H9 (cell line): ENCODE measurements around the gene PJA2. TPM values are rescaled to one million over a fixed set of nuclear protein-coding genes. Genes with fewer than 3 reads are reported as not detected.

Experiments used
- DNase-seq: peaks from one replicate; pipeline ENCODE4 v3.0.0-alpha.2; 2017
- H2AFZ ChIP-seq: one replicate; pipeline ENCODE4 v1.6.1; 2013; ENCODE audit warnings: mild to moderate bottlenecking, low read length, control low read depth, moderate library complexity
- H2AK5ac ChIP-seq: 2 replicates; pipeline ENCODE4 v1.6.1; 2013; ENCODE audit warnings: low read length, control low read depth, mixed read lengths; ENCODE audit not compliant: insufficient read length
- H2BK120ac ChIP-seq: one replicate; pipeline ENCODE4 v1.6.1; 2013; ENCODE audit warnings: low read depth, mild to moderate bottlenecking, low read length, control low read depth, inconsistent platforms; ENCODE audit not compliant: poor library complexity, severe bottlenecking
- H2BK12ac ChIP-seq: 2 replicates; pipeline ENCODE4 v1.6.1; 2013; ENCODE audit warnings: low read length, control low read depth, mixed read lengths, low read depth; ENCODE audit not compliant: insufficient read length
- H2BK15ac ChIP-seq: 2 replicates; pipeline ENCODE4 v1.6.1; 2013; ENCODE audit warnings: low read depth, low read length, control low read depth
- H2BK20ac ChIP-seq: one replicate; pipeline ENCODE4 v1.6.1; 2013; ENCODE audit warnings: low read depth, mild to moderate bottlenecking, low read length, control low read depth, inconsistent platforms; ENCODE audit not compliant: poor library complexity, severe bottlenecking
- H2BK5ac ChIP-seq: 2 replicates; pipeline ENCODE4 v1.6.1; 2013; ENCODE audit warnings: low read length, control low read depth, mixed read lengths; ENCODE audit not compliant: insufficient read length
- H3K14ac ChIP-seq: 2 replicates; pipeline ENCODE4 v1.6.1; 2013; ENCODE audit warnings: low read length, control low read depth; ENCODE audit not compliant: insufficient read depth
- H3K18ac ChIP-seq: 2 replicates; pipeline ENCODE4 v1.6.1; 2013; ENCODE audit warnings: low read depth, mild to moderate bottlenecking, mixed read lengths, low read length, control low read depth; ENCODE audit not compliant: insufficient read length
- H3K23ac ChIP-seq: 2 replicates; pipeline ENCODE4 v1.6.1; 2013; ENCODE audit warnings: low read length, control low read depth, mixed read lengths, low read depth; ENCODE audit not compliant: insufficient read length
- H3K23me2 ChIP-seq: 2 replicates; pipeline ENCODE4 v1.6.1; 2013; ENCODE audit warnings: low read depth, mild to moderate bottlenecking, mixed read lengths, low read length, control low read depth; ENCODE audit not compliant: insufficient read length, poor library complexity, severe bottlenecking
- H3K27ac ChIP-seq: 2 replicates; pipeline ENCODE4 v1.5.1; 2013; ENCODE audit warnings: low read length, control low read depth, mixed read lengths, low read depth; ENCODE audit not compliant: insufficient read length
- H3K27me3 ChIP-seq: 2 replicates; pipeline ENCODE4 v1.6.1; 2013; ENCODE audit warnings: low read length, control low read depth, inconsistent platforms; ENCODE audit not compliant: insufficient read depth
- H3K4ac ChIP-seq: 2 replicates; pipeline ENCODE4 v1.6.1; 2013; ENCODE audit warnings: low read depth, mild to moderate bottlenecking, control low read depth, inconsistent platforms, low read length, moderate library complexity
- H3K4me1 ChIP-seq: 2 replicates; pipeline ENCODE4 v1.6.1; 2013; ENCODE audit warnings: low read length, control low read depth, inconsistent platforms; ENCODE audit not compliant: insufficient read depth
- H3K4me2 ChIP-seq: 2 replicates; pipeline ENCODE4 v1.6.1; 2013; ENCODE audit warnings: low read length, control low read depth, mixed read lengths; ENCODE audit not compliant: insufficient read length, insufficient read depth
- H3K56ac ChIP-seq: 2 replicates; pipeline ENCODE4 v1.6.1; 2013; ENCODE audit warnings: low read depth, mild to moderate bottlenecking, mixed read lengths, low read length, control low read depth; ENCODE audit not compliant: insufficient read length
- H3K79me1 ChIP-seq: 2 replicates; pipeline ENCODE4 v1.6.1; 2013; ENCODE audit warnings: low read depth, mild to moderate bottlenecking, moderate library complexity, low read length, control low read depth, inconsistent platforms; ENCODE audit not compliant: insufficient read depth, poor library complexity, severe bottlenecking
- H3K79me2 ChIP-seq: 2 replicates; pipeline ENCODE4 v1.6.1; 2013; ENCODE audit warnings: low read length, control low read depth, inconsistent platforms; ENCODE audit not compliant: insufficient read depth
- H3K9ac ChIP-seq: 2 replicates; pipeline ENCODE4 v1.6.1; 2013; ENCODE audit warnings: low read length, control low read depth, mixed read lengths; ENCODE audit not compliant: insufficient read length; ENCODE audit errors: extremely low read depth
- H3K9me3 ChIP-seq: one replicate; pipeline ENCODE4 v1.6.1; 2013; ENCODE audit warnings: low read depth, low read length, inconsistent platforms; ENCODE audit not compliant: control insufficient read depth
- H3T11ph ChIP-seq: one replicate; pipeline ENCODE4 v1.6.1; 2013; ENCODE audit warnings: mild to moderate bottlenecking, low read length, control low read depth, inconsistent platforms
- H4K20me1 ChIP-seq: one replicate; pipeline ENCODE4 v1.6.1; 2013; ENCODE audit not compliant: control insufficient read depth, insufficient read length, insufficient read depth
- H4K5ac ChIP-seq: 2 replicates; pipeline ENCODE4 v1.6.1; 2013; ENCODE audit warnings: low read depth, mild to moderate bottlenecking, mixed read lengths, low read length, control low read depth; ENCODE audit not compliant: insufficient read length
- H4K8ac ChIP-seq: replicated peaks from 2 replicates; pipeline ENCODE4 v1.6.1; 2013; ENCODE audit warnings: low read length, control low read depth, mixed read lengths, low read depth; ENCODE audit not compliant: insufficient read length
- H4K91ac ChIP-seq: 2 replicates; pipeline ENCODE4 v1.6.1; 2013; ENCODE audit warnings: low read depth, mild to moderate bottlenecking, moderate library complexity, mixed read lengths, low read length, control low read depth; ENCODE audit not compliant: insufficient read length
- H3K27ac Mint-ChIP-seq, 3 experiments: 2 replicates in 2 of 3; 3 replicates in 1 of 3; pipeline ENCODE4 v1.8.0; 2020 to 2021; ENCODE audit warnings: mixed read lengths in 3 of 3, mild to moderate bottlenecking in 1 of 3, moderate library complexity in 1 of 3
- H3K27me3 Mint-ChIP-seq: 2 replicates; pipeline ENCODE4 v1.8.0; 2021; ENCODE audit warnings: low read depth, mild to moderate bottlenecking, moderate library complexity, mixed read lengths
- H3K36me3 Mint-ChIP-seq, 3 experiments: 2 replicates in 2 of 3; 3 replicates in 1 of 3; pipeline ENCODE4 v1.8.0; 2020 to 2021; ENCODE audit warnings: low read depth in 3 of 3, mixed read lengths in 3 of 3; ENCODE audit not compliant: insufficient read depth in 1 of 3
- H3K4me1 Mint-ChIP-seq, 2 experiments: 2 replicates each; pipeline ENCODE4 v1.8.0; 2020; ENCODE audit warnings: mixed read lengths in 2 of 2
- H3K4me3 Mint-ChIP-seq, 2 experiments: 2 replicates in 1 of 2; 3 replicates in 1 of 2; pipeline ENCODE4 v1.8.0; 2020 to 2021; ENCODE audit warnings: mild to moderate bottlenecking in 2 of 2, mixed read lengths in 2 of 2, moderate library complexity in 1 of 2
- H3K9me3 Mint-ChIP-seq, 2 experiments: 2 replicates in 1 of 2; 3 replicates in 1 of 2; pipeline ENCODE4 v1.8.0; 2020; ENCODE audit warnings: mild to moderate bottlenecking in 2 of 2, mixed read lengths in 2 of 2, moderate library complexity in 1 of 2
- WGBS: extraction: QIAGEN DNeasy Blood & Tissue Kit; methylation state at CpG from one replicate; pipeline ENCODE4 v1.1.7; 2013; ENCODE audit warnings: missing lambda C conversion rate, low lambda C conversion rate, mixed read lengths; ENCODE audit not compliant: insufficient read length; ENCODE audit errors: extremely low coverage; 5-methylcytosine and 5-hydroxymethylcytosine counted together
- total RNA-seq: library from RNA; stranded (reverse); gene quantifications from 2 replicates; pipeline ENCODE4 v1.2.1, GENCODE V29; 2021
- TF ChIP-seq, protein P1 (sequence below): fragments of 200-600 bp; sonication (generic); conservative IDR thresholded peaks from 3 replicates; pipeline ENCODE4 v1.8.0; 2021; ENCODE audit warnings: antibody characterized with exemption, mild to moderate bottlenecking

The PJA2 gene
- total RNA-seq, 1 experiment from 2014 or later: 41.5 TPM

DNA sequence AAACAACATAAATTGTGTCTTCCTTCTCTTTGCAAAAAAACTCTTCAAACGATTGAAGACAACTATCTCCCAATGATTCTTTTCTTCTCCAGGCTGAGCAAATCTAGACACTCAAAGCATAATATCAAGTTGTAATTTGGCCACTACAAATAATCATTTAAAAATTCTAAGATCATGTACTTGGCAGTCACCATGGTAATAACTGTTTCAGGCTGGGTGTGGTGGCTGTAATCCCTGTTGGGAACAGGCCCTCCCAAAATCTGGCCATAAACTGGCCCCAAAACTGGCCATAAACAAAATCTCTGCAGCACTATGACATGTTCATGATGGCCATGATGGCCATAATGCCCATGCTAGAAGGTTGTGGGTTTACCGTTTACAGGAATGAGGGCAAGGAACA is 52.0 kb downstream of the PJA2 start:
- no peak overlapping the region for H3K4me3 Mint-ChIP-seq
- Histone ChIP-seq H3K56ac (no peak overlapping the region), H3T11ph (no peak overlapping the region), H3K79me2 (no peaks in the 10 kb centered on the region), H3K23ac (no peak overlapping the region), H3K4ac (no peak overlapping the region), H3K27ac (no peak overlapping the region), H4K8ac (no peak overlapping the region), H3K4me1 (no peaks in the 10 kb centered on the region), H2AFZ (no peak overlapping the region), H3K9ac (no peak overlapping the region), H3K79me1 (no peaks in the 10 kb centered on the region), H3K9me3 (no peaks in the 10 kb centered on the region), H3K18ac (no peak overlapping the region), H4K91ac (no peak overlapping the region), H3K14ac (no peak overlapping the region), H3K27me3 (no peaks in the 10 kb centered on the region), H2BK5ac (no peak overlapping the region), H4K5ac (no peak overlapping the region), H2BK120ac (no peak overlapping the region), H2AK5ac (no peak overlapping the region), H3K23me2 (no peaks in the 10 kb centered on the region), H2BK15ac (no peak overlapping the region), H2BK12ac (no peak overlapping the region), H4K20me1 (no peaks in the 10 kb centered on the region), H3K4me2 (no peak overlapping the region), H2BK20ac (no peak overlapping the region)
- no peak for DNase-seq
- H3K4me1 Mint-ChIP-seq: no peaks in the 10 kb centered on the region
- TF ChIP-seq, protein P1, sequence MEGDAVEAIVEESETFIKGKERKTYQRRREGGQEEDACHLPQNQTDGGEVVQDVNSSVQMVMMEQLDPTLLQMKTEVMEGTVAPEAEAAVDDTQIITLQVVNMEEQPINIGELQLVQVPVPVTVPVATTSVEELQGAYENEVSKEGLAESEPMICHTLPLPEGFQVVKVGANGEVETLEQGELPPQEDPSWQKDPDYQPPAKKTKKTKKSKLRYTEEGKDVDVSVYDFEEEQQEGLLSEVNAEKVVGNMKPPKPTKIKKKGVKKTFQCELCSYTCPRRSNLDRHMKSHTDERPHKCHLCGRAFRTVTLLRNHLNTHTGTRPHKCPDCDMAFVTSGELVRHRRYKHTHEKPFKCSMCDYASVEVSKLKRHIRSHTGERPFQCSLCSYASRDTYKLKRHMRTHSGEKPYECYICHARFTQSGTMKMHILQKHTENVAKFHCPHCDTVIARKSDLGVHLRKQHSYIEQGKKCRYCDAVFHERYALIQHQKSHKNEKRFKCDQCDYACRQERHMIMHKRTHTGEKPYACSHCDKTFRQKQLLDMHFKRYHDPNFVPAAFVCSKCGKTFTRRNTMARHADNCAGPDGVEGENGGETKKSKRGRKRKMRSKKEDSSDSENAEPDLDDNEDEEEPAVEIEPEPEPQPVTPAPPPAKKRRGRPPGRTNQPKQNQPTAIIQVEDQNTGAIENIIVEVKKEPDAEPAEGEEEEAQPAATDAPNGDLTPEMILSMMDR: no peak
- H3K27ac Mint-ChIP-seq: no peak overlapping the region
- no peaks in the 10 kb centered on the region for H3K9me3 Mint-ChIP-seq
- WGBS: no CpG with 5 or more reads among the region's 2 CpGs
- no peaks in the 10 kb centered on the region for H3K27me3 Mint-ChIP-seq
- peaks cover 16 to 48% (median 43%) of the 10 kb centered on the region in 3 experiments; a peak in 6 of 7 replicates for H3K36me3 Mint-ChIP-seq
